AG20443 (cell line): Measurements from ENCODE around the gene PRR7.
A peak's percentile ranks its signal among the peaks of the same experiment; 100 is the strongest.
"Not testable (repeated sequence)": the region's sequence is repeated elsewhere in the genome, so short reads cannot be mapped to it uniquely, and the experiment has no call there.

Source experiments
- DNase-seq: peaks from one replicate; pipeline ENCODE4 v3.0.0; 2012; ENCODE audit warnings: low spot score, mixed read lengths

Gene PRR7

GRCh38 chr5:177484902-177485549, 38.4 kb downstream of the PRR7 start:
- no peak for DNase-seq

- not testable (repeated sequence) for DNase-seq
These were observed 39.1 kb downstream of the PRR7 start for GRCh38 chr5:177485753-177486152.

- no peak for DNase-seq
These were observed 39.6 kb downstream of the PRR7 start for GRCh38 chr5:177486256-177486655.

GRCh38 chr5:177487144-177487543, 40.5 kb downstream of the PRR7 start:
- DNase-seq = no peak

- no peak for DNase-seq
These were observed 41.4 kb downstream of the PRR7 start for GRCh38 chr5:177487975-177488374.

- no peak for DNase-seq
These were observed 42.6 kb downstream of the PRR7 start for GRCh38 chr5:177489119-177489716.

- DNase-seq = no peak
These were observed 43.8 kb downstream of the PRR7 start for GRCh38 chr5:177490311-177490991.

GRCh38 chr5:177490992-177491391, 44.4 kb downstream of the PRR7 start:
- no peak for DNase-seq

GRCh38 chr5:177491429-177491945, 44.9 kb downstream of the PRR7 start:
- DNase-seq = peak; percentile 77

GRCh38 chr5:177491983-177492746, 45.6 kb downstream of the PRR7 start:
- no peak for DNase-seq

- no peak for DNase-seq
These were observed 46.2 kb downstream of the PRR7 start for GRCh38 chr5:177492841-177493240.

GRCh38 chr5:177493795-177494345, 47.3 kb downstream of the PRR7 start:
- DNase-seq = no peak

GRCh38 chr5:177494346-177495195, 48.0 kb downstream of the PRR7 start:
- peak; percentile 92 for DNase-seq

- peak; percentile 85 for DNase-seq
These were observed 48.8 kb downstream of the PRR7 start for GRCh38 chr5:177495243-177496060.

- DNase-seq = peak; percentile 25
These were observed 49.6 kb downstream of the PRR7 start for GRCh38 chr5:177496070-177496726.

- peak; percentile 88 for DNase-seq
These were observed 50.2 kb downstream of the PRR7 start for GRCh38 chr5:177496727-177497291.

GRCh38 chr5:177497292-177498012, 50.8 kb downstream of the PRR7 start, which contains the start of gene PDLIM7:
Gene PDLIM7, minus strand, starts transcription at chr5:177497604. Its CDS starts 1,092 bp downstream, at chr5:177496512.
- peak; percentile 96 for DNase-seq

GRCh38 chr5:177498013-177498787, 51.6 kb downstream of the PRR7 start:
- peak; percentile 41 for DNase-seq
